ENCODE data around the gene ITGA4.
"Not testable (repeated sequence)": the region's sequence is repeated elsewhere in the genome, so short reads cannot be mapped to it uniquely, and the experiment has no call there.

ITGA4 gene

GRCh38 chr2:181441670-181442069 is 15.5 kb upstream of the ITGA4 start:
- no peak for DNase-seq (ENCODE audit: extremely low read depth, low read depth)
- TF ChIP-seq, protein P1, sequence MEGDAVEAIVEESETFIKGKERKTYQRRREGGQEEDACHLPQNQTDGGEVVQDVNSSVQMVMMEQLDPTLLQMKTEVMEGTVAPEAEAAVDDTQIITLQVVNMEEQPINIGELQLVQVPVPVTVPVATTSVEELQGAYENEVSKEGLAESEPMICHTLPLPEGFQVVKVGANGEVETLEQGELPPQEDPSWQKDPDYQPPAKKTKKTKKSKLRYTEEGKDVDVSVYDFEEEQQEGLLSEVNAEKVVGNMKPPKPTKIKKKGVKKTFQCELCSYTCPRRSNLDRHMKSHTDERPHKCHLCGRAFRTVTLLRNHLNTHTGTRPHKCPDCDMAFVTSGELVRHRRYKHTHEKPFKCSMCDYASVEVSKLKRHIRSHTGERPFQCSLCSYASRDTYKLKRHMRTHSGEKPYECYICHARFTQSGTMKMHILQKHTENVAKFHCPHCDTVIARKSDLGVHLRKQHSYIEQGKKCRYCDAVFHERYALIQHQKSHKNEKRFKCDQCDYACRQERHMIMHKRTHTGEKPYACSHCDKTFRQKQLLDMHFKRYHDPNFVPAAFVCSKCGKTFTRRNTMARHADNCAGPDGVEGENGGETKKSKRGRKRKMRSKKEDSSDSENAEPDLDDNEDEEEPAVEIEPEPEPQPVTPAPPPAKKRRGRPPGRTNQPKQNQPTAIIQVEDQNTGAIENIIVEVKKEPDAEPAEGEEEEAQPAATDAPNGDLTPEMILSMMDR (IDR thresholded peaks at IDR 0.05; ENCODE audit: low read depth, low read length) = no peak

DNA sequence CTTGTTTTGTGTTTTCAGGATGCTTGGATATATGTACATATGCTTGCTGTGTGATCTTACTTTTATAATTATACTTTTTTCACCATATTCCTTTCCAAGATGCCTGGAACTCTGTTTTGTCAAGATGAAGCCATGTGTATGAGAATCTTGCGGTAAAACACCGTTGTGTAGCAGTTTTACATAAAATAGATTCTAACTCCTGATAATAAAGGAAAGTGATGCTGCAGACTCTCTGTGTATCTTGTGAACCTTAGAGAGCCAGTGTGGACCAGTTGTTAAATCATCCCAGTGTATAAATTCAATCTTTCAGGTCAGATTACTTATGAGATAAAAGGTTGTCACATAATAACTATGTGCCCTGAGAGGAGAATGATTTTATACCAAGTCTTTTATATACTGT is 12.5 kb upstream of the ITGA4 start:
- TF ChIP-seq, protein P1 (IDR thresholded peaks at IDR 0.05; ENCODE audit: low read depth, low read length) = no peak
- DNase-seq (ENCODE audit: extremely low read depth, low read depth) = no peak

- TF ChIP-seq, protein P1 (IDR thresholded peaks at IDR 0.05; ENCODE audit: low read depth, low read length) = no peak
- DNase-seq (ENCODE audit: extremely low read depth, low read depth) = no peak
These were observed 10.2 kb upstream of the ITGA4 start for GRCh38 chr2:181446985-181447384.

- not testable (repeated sequence) for DNase-seq (ENCODE audit: extremely low read depth, low read depth)
These were observed 7.9 kb upstream of the ITGA4 start for GRCh38 chr2:181449278-181449677.

DNA sequence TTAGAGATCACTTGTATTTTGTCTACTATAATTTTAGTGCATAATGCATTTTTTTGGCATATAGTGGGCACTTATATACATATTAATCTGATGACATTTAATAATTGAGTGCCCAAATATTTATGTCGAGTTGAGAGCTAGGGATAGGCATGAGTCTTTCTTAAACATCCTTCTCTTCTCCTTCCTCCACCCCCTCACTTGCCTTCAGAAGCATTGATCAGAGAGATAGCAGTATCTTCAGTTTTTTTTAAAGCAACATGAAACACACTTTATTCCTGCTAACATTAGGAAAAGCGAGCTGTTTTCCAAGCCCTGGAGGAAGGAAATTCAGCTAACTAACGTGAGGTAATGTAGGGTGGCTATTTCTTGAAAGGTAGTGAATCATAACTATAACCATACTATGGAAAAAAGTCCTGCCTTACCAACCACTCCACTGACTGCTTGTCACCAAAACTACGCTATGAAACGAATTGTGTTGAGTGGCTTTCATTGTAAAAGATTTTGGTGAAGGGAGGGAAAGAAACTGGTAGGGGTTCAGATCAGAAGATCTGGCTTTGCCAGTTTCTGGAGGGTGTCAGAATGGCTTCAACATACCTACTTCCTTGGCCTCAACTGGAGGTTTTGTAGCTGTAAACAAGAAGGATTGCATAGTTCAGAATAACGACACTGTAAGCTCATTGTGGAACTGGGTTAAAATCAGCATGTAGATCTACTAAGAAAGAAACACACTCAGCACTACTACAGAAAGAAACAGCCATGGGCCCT is 2.3 kb upstream of the ITGA4 start:
- DNase-seq (ENCODE audit: extremely low read depth, low read depth) = no peak
- TF ChIP-seq, protein P1 (IDR thresholded peaks at IDR 0.05; ENCODE audit: low read depth, low read length) = no peak

GRCh38 chr2:181456660-181457120 is 496 bp upstream of the ITGA4 start:
- DNase-seq (ENCODE audit: extremely low read depth, low read depth) = no peak
- TF ChIP-seq, protein P1 (IDR thresholded peaks at IDR 0.05; ENCODE audit: low read depth, low read length) = no peak

GRCh38 chr2:181457741-181458425 is 697 bp downstream of the ITGA4 start:
- TF ChIP-seq, protein P1 (IDR thresholded peaks at IDR 0.05; ENCODE audit: low read depth, low read length) = no peak; the same call in 1 of the 2 replicates
- no peak for DNase-seq (ENCODE audit: extremely low read depth, low read depth)
